AG08395 (cell line): Measurements from ENCODE around the gene CYP11A1.

Experiments used
- DNase-seq: peaks from one replicate; pipeline ENCODE4 v3.0.0; 2012; ENCODE audit warnings: mixed read lengths, low spot score

Gene CYP11A1

DNA sequence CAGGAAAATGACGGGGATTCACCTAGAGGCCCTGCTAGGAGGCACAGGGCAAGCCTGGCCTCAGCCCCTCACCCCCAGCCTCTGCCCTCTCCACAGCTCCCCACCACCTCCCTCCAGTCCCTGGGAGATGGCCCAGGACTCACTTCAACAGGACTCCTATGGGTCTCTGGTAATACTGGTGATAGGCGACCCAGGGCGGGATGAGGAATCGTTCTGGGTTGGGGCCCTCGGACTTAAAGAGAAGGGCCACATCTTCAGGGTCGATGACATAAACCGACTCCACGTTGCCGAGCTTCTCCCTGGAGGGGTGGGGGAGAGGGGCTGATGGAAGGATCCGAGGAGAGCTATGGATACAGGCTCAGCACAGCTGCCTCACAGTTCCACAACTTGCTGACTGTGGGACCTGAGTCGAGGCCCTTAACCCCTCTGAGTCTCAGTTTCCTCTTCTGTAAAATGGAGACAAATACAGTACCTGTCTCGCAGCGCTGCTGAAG is 19.6 kb downstream of the CYP11A1 start:
- no peak for DNase-seq

DNA sequence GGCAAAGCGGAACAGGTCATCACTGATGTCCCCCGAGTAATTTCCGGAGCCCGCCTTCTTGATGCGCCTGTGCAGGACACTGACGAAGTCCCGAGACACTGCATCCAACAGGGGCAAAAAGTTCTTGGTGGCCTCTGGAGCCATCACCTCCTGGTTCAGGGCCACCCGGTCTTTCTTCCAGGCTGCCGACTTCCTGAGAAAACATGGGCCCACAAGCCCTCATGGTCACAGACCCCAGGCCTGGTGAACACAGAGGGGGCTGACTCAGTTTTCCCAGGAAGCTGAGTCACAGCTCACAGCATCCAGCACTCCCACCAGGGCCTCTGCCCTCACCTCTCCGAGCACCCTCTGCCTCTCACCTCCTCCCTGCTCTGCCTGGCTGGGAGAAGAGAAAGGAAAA is 22.4 kb downstream of the CYP11A1 start:
- no peak for DNase-seq

DNA sequence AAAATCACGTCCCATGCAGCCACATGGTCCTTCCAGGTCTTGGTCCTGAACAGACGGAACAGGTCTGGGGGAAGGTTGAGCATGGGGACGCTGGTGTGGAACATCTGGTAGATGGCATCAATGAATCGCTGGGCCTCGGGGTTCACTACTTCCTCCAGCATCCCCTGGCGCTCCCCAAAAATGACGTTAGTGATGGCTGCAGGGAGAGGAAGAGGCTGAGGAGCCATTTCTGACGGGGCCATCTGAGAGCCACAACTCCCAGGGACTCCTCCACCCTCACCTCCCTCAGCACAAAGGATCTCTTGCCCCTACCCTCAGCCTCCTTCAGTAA is 23.7 kb downstream of the CYP11A1 start:
- DNase-seq: no peak

DNA sequence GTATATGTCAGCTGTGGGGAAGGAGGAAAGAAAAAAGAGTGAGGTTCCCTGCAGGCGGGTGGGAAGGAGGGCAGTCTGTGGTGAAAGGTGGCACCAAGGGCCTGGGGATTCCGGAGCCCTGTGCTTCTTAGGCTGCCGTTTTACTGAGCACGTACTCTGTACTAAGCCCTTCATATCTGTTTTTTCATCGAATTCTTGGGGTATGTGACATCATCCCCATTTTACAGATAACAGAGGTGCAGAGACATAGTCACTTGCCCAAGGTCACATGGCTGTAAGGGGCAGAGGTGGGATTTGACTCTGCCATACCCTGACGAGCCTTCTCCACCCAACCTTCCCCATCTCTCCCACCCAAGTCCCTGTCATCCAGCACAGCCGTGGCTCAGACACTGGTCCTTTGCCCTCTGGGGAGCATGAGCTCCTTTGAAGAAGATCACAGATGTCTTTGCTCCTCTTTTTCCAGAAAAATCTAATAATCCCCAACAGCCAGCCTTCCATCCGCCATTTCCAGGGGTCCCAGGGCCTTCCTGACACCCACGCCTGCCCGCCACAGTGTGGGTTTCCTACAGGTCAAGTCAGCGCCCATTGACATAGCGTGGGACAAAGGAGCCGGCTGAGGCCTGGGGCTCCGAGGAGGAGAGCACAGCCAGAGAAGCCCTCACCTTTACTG is 24.2 kb downstream of the CYP11A1 start:
- DNase-seq: no peak

DNA sequence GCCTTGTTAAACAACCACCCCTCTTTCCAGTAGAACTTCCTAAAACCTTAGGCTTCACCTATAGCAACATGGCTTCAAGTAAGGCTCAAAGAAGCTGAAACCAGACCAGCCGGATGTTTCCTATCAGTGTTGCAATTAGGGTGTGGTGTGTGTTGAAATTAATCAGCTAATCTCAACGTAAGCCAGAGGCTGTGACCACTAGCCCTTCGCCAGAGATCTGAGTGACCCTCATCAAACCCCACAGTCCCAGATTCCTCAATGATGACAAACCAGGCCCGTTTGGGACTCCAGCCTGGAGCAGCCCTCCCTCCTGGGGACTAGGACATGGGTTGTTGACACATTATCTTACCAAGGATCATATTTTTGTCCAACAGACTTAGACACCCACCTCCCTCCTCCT is 27.3 kb downstream of the CYP11A1 start:
- peak; percentile 73 for DNase-seq

DNA sequence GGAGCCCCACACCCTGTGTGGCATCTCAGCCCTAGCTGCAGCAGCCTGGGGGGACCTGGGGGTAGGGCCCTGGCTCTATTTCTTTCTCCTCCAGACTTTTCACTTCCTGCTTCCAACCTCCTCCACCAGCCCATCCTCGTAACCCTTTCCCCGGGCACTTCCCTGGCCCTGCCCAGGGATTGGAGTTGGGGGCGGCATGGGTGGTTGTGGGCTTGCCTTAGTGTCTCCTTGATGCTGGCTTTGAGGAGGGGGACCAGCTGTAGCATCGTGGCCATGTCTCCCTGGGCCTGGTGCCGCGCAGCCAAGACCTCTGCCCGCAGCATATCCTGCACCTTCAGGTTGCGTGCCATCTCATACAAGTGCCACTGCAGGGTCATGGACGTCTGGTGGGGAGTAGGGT is 28.1 kb downstream of the CYP11A1 start:
- DNase-seq: no peak

DNA sequence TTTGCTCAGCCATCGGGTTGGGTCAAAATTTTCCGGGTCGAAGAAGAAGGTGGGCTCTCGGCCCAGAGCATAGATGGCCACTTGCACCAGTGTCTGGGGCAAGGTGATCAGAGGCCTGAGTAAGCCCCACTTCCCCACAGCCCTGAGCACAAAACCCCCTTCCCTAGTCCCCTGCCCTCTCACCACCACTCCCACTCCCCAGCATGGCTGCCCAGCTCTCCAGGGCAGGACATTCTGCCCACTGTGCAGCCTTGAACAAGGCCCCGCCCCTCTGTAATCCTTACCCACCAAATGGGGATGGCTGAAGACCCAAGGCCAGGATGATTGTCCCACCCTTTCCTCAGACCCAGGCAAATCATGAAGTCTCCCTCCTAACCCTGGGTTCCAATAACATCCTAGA is 28.8 kb downstream of the CYP11A1 start:
- no peak for DNase-seq

DNA sequence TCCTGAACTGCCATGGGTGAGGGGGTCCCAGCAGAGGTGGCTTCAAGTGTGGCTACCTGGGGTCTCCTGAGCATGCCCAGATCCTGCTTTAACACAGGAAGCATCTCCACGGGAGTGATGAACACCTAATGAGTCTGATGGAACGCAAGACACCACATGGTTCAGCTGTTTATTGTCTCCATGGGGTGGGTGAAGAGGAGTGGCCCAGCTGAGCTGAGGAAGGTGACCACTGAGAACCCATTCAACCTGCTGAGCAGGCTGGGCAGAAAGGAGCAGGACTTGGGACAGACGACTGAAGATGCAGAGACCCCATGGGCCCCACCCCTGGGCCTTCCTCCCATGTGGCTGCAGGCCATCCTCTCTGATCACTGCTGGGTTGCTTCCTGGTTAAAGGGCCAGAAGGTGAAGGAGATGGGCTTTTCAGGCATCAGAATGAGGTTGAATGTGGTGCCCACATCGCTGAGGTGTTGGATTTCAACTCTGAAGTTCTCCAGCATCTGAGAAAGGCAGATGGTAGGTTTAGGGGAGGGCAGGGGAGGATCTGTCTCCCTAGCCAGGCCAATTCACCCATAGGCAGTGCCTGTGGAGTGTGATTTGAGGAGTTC is 29.7 kb downstream of the CYP11A1 start:
- DNase-seq: no peak

DNA sequence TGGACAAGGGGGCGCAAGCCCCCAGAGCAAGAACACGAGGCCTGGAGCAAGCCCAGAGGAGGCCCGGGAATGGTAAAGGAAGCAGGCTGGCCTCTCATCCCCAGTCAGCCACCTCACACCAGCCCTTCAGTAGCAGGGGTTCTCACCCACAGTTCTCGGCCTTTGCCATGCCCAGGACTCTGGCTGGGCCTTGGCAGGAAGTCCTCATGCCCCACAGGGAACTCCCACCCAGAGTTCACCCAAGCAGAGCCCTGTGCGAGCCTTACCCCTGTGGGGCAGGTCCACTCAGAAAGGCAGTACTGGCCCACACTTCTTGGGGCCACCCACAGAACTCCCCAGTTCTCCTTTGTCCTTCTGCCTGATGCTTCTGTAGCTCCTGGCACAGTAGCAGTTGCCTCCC is 30.3 kb downstream of the CYP11A1 start:
- DNase-seq: no peak

DNA sequence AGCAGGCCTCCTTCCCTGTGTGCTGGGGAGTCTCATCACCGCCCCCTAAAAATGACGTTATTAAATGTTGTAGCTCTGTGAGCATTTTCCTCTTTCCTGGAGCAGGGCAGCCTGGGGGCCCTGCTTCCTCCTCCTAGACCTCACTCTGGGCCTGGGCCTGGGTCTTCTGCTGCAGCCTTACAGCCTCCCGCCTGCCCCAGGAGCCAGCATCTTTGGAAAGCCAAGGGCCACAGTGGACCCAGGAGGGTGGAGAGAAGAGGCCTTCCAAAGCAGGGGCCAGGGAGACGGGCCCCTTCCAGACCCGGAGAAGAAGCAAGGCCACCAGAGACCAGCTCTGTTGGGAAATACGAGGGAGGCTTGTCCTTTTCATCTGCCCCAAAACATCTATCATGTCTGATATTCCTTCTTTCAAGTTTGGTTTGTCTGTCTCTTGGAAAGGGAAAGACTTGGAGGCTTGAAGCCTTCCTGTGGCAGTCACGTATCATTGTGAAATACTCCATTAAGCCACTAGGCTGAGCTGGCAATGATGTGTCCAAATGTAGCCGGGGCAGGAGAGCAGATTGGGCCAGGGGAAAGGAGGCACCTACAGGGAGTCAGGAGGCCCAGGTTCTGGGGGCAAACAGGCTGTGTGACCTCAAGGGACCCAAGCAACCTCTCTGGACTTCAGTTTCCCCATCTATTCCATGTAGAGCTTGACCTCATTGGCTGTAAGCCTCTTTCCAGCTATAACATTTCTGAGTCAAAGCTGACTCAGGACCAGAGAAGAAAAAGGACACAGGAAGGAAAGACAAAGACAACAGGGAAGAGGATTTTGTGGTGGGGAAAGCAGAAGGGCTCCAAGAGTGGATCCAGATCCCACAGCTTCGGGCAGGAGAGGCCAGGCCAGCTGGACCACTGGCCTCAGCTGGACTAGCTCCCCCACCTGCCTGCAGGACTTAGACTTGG is 31.1 kb downstream of the CYP11A1 start:
- peak; percentile 52 for DNase-seq

DNA sequence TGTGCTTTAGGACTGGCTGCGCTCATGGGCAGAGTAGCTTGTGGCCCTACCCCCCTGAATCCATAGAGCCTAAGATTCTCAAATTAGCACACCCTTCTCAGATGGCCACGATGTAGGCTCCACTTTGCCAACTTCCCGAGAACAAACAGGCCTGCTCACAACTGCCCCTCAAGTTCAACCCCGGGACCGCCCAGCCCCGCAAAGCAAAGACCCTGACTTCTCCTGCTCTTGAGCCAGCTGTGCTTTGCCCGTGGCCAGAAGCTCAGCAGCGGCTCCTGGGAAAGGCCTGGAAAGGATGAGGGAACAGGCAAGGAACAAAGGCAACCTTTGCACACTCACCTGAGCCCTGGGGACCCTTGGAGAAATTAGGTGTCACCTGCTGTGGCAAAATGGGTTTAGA is 32.0 kb downstream of the CYP11A1 start:
- no peak for DNase-seq

DNA sequence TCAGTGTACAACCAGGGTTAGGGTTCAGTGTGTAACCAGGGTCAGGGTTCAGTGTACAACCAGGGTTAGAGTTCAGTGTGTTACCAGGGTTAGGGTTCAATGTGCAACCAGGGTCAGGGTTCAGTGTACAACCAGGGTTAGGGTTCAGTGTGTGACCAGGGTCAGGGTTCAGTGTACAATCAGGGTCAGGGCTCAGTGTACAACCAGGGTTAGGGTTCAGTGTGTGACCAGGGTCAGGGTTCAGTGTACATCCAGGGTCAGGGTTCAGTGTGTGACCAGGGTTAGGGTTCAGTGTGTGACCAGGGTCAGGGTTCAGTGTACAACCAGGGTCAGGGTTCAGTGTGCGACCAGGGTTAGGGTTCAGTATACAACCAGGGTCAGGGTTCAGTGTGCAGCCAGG is 33.3 kb downstream of the CYP11A1 start:
- no peak for DNase-seq

DNA sequence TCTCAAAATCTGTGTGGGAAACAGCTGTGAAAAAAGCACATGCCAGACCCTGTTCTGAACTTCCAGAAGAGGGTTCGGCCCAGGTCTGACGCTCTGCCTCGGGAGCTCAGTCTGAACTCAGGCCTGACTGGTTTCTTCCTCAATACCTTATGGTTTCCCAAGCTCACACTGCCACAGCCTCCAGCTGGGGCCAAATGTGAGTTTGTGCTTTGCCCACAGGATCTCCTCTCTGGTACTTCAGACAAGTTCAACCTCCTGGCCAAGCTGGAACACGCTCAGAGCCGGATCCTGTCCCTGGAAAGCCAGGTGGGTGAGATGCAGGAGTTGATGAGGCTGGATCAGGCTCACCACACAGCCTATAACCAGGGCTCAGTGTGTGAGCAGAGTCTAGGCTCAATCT is 33.8 kb downstream of the CYP11A1 start:
- no peak for DNase-seq

DNA sequence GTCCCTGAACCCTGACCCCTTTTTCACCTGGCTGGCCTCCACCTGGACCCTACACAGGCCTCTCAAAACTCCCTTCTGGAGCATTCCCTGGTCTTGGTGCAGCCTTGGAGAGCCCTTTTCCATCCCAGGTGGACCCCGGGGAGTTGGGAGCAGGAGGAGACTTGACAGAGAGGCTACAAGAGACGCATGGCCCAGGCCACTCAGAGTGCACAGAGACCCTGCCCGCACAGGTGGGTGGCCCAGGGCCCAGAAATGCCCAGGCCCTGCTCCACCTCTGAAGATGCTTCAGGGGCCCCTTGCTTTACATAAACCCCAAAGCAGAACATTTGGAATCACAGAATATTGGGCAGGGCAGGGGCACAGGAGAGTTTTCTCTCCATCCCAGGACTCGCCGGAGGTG is 34.4 kb downstream of the CYP11A1 start:
- no peak for DNase-seq

DNA sequence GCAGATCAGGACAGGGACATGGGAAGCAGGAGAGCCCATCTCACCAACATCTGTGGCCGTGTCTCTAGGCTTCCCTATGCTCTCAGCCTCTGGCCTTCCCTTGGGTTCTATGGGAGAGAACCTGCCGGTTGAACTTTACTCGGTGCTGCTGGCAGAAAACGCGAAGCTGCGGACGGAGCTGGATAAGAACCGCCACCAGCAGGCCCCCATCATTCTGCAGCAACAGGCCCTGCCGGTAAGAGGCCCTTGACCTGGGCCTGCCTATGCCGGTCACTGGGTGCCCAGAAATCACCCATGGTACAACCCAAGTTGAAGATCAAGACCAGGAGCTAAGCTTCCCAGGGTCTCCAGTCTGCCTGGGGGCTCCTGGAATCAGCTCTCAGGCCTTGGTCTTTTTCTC is 34.8 kb downstream of the CYP11A1 start:
- no peak for DNase-seq

DNA sequence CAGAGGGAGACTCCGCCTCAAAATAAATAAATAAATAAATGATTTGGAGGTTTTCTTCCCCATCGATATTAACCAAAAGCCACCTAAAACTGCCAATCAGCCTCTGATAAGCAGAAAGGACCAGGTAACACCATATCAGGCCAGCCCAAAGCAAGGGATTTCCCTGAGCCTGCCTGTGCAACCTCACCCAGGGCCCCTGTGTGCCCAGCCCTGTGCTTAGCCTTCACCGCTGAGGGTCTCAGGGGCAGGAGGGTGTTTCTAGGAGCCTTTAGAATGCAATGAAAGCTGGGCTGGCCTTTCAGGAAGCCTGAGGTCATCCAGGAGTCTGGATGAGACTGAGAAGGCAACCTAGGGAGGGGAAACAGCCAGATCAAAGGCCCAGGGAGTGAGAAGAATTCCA is 35.4 kb downstream of the CYP11A1 start:
- DNase-seq: no peak

DNA sequence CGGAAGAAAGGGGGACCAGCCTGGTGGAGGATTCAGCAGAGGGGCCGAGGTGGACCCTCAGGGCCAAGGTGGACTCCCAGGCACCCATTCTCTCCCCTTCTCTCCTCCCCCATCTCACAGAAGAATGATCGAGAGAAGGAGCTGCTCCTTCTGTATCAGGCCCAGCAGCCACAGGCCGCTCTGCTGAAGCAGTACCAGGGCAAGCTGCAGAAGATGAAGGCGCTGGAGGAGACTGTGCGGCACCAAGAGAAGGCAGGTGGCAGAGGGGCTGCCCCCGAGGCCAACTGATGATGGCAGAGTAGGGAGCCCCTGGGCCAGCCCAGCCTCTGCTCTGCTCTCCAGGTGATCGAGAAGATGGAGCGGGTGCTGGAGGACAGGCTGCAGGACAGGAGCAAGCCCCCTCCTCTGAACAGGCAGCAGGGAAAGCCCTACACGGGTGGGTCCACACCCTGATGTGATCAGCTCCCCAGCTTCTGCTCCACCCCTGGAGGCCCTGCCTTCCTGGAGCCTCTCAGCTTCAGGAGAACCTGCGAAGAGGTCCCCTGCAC is 36.5 kb downstream of the CYP11A1 start:
- DNase-seq: no peak

DNA sequence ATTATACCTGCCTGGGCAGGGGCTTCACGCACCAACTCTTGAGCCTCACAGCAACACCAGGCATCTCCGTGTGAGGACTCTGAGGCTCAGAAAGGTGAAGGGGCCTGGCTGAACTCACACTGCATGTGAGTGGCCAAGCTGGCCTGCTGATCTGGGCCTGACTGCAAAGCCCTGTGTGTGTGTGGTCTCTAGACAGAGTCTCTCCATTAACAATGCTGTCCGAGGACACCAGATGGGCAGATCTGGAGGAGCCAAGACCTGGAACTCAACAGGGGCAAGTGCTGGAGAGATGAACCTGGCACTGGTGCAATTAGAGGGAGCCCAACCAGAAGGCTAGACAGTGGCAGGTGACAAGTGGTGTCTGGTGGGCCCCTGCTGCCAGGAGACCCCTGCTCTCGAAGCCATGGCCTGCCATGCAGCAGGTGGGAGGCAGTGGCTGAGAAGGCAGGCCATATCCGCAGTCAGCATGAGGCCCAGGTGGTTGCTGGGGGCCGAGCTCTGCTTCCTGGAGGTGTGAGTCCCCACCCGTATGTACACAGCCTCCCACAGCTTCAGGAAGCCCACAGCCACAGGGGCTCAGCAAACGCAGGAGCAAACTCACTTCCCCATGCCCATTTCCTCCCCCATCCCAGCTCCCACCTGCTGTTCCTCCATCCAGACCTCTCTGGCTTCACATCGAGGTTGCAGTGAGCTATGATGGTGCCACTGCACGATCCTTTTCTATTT is 39.0 kb downstream of the CYP11A1 start:
- no peak for DNase-seq

DNA sequence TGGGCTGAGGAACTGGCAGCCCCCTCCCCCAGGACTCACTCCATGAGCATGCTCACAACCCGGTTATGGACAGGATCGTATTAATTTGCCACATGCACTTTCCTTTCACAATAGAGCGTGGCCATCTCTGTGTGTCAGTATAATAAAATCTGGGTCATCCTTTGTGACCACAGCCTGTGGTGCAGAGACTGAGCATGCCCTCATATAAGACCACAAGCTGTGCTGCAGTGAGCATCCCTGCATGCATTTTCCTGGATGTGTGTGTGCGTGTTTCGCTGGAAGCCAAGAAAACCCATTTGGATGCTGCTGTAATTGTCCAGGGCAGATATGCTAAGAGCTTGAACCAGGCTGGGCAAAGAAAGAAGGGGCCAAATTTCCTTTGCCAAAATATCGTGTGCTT is 39.7 kb downstream of the CYP11A1 start:
- peak; percentile 22 for DNase-seq

DNA sequence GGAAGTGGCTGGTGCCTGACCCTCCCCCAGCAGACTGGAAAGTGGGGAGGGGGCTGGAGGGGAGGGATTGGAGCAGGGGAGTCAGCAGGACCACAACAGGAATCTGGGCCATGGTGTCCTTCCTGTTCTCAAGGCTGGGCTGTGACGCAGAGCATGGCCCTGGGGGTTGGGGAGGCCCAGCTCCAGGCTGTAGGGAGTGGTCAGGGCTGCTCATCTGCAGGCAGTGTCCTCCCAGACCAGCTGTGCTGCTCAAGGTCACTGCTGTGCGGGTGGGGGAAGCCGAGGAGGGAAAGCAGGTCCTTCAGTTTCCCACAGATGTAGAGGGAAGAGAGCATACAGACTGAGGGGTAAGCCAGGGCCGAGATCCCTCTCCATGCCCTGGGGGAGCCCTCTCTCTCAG is 40.7 kb downstream of the CYP11A1 start:
- DNase-seq: no peak

DNA sequence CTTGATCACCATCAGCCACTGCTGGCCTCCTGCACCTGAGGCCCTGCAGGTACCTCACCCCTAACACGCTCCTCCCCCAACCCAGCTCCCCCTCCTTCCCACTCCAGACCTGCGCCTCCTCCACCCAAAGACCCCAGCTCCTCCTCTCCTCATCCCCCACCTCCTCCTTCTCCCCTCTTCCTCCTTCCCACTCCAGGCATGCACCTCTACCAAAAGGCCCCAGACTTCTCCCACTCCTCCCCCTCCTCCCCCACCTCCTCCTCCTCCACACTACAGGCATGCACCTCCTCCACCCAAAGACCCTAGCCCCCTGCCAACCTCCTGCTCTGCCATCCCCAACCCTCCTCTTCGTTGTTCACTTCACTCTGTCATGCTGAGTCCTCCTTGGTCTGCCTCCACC is 42.7 kb downstream of the CYP11A1 start:
- no peak for DNase-seq

DNA sequence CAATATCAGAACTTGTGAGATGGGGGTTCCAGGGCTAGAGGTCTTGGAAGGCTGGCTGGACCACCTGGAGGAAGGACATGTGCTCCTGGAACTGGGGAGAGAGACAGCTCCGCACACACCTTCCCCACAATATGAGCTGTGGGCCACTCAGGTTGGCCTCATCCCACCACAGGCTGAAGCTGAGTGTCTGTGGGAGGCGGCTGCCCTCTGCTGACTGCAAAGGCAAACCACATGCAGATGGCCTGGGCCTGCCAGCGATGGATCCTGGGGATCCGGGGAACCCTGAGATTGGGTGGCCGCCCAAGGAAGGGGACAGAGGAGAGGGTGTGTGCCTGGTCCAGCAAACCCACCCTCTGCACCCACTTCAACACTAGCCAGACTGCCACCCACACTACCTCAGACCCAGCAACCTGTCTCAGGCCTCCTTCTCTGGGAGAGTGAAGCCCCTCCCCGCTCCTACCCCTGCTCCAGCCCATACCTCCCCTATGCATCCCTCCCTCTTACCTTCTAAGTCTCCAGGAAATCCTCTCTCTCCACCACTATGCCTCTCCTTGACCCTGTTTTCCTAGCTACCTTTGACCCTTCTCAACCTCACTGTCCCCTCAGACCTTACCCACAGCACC is 44.8 kb downstream of the CYP11A1 start:
- peak; percentile 77 for DNase-seq
